Inflammatory macrophage (primary cell): ENCODE results near the gene PSG2.
"Not testable (repeated sequence)": the region's sequence is repeated elsewhere in the genome, so short reads cannot be mapped to it uniquely, and the experiment has no call there.

Source experiments
- DNase-seq, 2 donors: peaks; one replicate each; pipeline ENCODE4 v3.0.0-alpha.2; 2020 to 2022
- total RNA-seq, 18 experiments: gene quantifications; one replicate each; lab custom pipeline; 2026; ENCODE audit warnings: mixed read lengths in 6 of 18, inconsistent platforms in 2 of 18; lab: John Stamatoyannopoulos, UW

Gene PSG2
- total RNA-seq = 0 to 0.16 (median 0) reads per million in 18 experiments

DNA sequence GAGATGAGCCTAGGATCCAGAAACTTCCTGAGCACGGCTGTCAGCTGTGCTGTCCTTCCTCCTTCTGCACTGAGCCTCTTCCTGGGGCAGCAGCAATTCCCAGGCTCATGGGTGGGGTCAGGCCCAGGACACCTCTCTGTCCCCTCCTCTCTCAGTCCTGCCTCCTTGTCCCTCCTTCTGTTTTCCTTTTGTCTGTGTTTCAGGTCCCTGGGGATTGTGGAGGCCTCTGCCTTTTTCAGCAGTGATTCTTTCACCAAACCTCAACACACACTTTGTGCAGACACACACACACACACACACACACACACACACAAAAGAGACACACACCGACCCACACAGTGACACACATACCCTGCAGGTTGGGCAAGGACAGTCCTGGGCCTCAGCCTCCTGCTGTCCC lies at the start of gene PSG2:
TSS of gene PSG2 (minus strand) at position 101 of the 400 bp plus-strand sequence. CDS start 132 bp downstream, outside the sequence.
- not testable (repeated sequence) for DNase-seq

GRCh38 chr19:43131281-43131842 lies 48.9 kb upstream of the PSG2 start:
- not testable (repeated sequence) for DNase-seq

DNA sequence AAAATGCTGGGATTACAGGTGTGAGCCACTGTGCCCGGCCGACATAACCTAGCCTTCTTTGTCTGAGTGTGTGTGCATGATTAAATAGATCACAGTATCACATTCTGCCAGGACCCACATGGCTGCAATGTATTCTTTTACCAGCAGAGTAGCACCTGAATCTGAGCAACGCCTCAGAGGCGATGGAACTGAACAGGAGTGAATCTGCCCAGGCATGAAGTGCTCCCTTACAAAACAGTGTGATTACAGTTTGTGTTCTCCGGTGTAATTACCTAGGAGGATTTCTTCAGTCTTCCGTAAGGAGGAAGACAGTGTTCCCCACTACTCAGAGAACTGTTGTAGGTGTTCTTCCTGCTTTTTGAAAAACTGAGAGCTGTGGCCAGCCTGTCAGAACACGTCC lies 46.7 kb upstream of the PSG2 start:
- DNase-seq = not testable (repeated sequence)

DNA sequence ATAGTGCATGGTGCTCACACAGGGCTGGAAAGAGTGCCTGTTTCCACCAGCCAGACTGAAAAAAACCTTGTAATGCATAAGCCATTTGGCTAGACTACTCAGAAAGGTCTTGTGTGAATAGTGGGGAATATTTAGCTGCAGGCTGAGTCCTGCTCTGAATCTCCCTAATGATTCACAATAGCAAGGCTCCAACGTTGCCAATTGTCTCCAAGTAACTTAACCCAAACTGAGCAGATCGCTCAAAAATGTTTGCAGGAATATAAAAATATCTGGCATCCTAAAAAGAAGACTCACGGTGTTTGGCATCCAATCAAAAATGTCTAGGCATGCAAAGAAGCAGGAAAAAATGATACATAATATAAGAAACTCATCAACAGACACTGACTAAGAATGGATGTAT lies 44.8 kb upstream of the PSG2 start:
- DNase-seq = not testable (repeated sequence)

GRCh38 chr19:43126720-43127119 lies 44.2 kb upstream of the PSG2 start:
- no peak for DNase-seq

- no peak for DNase-seq
Observed at GRCh38 chr19:43124360-43124759, 41.9 kb upstream of the PSG2 start.

- DNase-seq = not testable (repeated sequence)
Observed at GRCh38 chr19:43120433-43121026, 38.0 kb upstream of the PSG2 start.

- DNase-seq = not testable (repeated sequence)
Observed at GRCh38 chr19:43119526-43119925, 37.0 kb upstream of the PSG2 start.

DNA sequence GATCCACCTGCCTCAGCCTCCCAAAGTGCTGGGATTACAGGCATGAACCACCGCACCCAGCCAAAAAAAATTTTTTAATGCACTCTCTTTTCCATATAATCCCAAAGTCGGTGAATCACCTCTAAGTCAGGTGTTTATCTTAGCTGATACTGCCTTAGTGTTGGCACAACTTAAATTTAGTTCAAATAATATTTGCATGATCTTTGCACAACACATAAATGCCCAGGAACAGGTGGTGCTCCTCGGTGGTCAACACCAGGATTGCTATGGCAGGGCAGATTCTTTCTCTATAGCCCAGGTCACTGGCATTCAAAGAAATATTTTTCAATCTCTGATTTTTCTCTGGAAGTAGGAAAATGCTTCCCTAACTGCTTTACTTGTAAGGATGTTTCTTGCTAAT lies 33.9 kb upstream of the PSG2 start:
- DNase-seq = not testable (repeated sequence)

GRCh38 chr19:43115548-43115947 lies 33.0 kb upstream of the PSG2 start:
- DNase-seq = not testable (repeated sequence)

DNA sequence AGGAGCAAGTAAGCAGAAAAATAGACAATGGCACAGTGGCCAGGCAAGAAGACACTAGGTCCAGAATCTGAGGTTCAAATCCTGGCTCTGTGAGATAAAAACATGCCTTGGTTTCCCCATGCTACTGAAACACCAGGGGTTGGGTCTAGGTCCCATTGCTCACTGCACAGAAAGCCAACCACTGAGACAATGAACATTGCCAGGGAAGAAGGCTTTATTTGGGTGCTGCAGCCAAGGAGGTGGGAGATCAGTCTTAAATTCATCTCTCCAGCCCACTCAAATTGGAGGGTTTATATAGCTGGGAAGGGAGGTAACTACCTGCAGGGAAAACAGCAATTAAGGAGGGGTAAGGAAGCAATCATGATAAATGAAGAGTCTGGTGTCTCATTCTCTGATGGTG lies 32.6 kb upstream of the PSG2 start:
- DNase-seq = not testable (repeated sequence)

DNA sequence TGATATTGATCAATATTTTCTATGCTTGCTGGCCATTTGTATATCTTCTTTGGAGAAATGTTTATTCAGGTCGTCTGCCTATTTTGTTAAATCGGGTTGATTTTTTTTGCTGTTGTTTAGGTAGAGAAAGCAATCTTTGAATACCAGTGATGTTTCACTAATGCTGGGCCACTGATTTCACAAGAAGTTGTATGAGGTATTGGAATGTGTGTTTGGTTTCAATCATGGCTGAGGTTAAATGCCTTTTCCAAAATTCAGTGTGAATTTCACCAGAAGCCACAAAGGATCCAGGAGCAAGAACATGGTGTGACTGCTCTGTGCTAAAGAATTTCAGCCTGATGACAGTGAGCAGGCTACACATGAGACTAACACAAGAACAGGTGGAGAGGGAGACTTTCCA lies 32.1 kb upstream of the PSG2 start:
- DNase-seq = not testable (repeated sequence)

DNA sequence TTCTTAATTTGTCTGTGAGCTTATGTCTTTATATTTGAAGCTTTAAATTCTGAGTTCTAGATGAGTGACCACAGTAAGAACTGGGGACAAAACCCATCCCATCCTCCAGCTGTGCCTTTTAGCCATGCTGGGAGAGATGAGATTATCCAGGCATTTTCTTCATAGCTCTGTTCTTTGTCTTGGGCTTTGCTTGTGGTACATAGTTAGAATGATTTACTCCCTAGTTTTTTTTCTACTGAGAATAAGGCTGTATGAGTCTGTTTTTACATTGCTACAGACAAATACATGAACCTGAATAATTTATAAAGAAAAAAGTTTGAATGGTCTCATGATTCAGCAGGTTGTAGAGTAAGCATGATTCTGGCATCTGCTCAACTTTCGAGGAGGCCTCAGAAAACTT lies 24.9 kb upstream of the PSG2 start:
- DNase-seq = not testable (repeated sequence)

GRCh38 chr19:43105496-43105895 lies 23.0 kb upstream of the PSG2 start:
- no peak for DNase-seq

GRCh38 chr19:43104215-43104850 lies 21.8 kb upstream of the PSG2 start:
- not testable (repeated sequence) for DNase-seq

DNA sequence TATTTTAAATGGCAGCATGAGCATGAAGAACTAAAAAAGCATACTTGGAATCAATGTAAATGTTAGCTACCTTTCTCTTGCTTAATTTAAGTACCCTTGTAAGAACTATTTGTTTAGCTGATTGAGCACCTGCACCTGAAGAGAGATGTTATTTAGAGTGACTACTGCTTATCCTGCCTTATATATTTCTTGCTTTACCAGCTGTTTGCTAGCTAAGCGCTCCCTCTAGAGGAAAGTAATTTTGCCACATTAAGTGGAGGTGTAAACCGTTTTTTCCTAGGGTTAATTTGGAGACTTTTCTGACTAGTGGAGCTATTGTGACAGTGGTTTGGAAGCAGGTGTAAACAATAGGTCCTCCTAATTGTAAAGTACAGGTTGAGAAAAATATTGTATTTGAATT lies 19.4 kb upstream of the PSG2 start:
- DNase-seq = no peak

- DNase-seq = not testable (repeated sequence)
Observed at GRCh38 chr19:43098416-43098815, 15.9 kb upstream of the PSG2 start.

- DNase-seq = peak in 1 of 2 donors; percentile 15
Observed at GRCh38 chr19:43087702-43088340, 5.3 kb upstream of the PSG2 start.

- not testable (repeated sequence) for DNase-seq
Observed at GRCh38 chr19:43085796-43086530, 3.5 kb upstream of the PSG2 start.

DNA sequence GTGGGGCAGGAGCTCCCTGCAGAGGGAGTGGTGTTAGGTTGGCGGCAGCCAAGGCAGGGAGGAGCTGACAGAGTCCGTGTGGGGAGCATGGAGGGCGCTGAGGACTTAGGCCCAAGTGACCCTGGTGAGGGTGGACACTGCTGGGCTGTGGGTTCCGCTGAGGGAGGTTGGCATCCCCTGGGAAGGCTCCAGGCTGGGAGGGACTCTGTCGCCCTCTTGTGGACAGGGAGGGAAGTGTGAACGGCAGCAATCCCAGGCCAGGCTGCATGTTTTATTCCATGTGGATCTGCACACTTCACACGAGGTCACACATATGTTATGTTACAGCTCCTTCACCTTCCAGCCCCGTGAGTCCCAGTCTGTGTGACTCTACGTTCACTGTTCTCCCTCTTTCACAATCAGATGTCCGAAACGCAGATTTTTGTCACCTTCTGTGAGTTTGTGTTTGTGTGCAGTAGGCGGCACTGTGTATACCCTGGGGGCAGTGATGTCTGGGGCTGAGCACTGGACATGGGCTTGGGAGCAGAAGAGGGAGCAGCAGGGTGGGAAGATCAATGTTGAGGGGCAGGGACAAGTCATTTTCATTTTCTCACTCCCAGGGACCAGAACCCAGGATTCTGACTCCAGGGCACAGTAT lies 1.8 kb upstream of the PSG2 start:
- not testable (repeated sequence) for DNase-seq

DNA sequence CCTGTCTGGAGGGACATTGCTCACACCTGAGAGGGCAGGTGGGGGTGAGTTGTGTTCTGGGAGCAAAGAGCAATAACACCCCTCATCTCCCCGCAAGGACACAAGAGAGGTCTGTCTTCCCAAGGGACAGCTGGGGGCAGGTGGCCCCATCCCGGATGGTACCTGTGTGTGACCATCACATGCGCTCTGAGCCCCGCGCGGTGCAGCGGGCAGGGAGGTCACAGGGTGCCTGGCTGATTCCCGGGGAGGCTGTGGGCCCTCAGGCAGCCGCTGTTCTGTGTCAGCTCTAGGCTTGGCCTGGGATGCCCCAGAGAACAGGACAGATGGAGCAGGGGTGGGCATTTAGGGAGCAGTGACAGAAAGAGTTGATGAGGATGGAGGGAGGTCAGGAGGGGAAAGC lies 1.2 kb upstream of the PSG2 start:
- not testable (repeated sequence) for DNase-seq

GRCh38 chr19:43078311-43078710 lies 4.2 kb downstream of the PSG2 start:
- DNase-seq = no peak
